SK-N-SH treated with all-trans-retinoic acid at 6 μM for 48 hours (cell line): ENCODE measurements around the gene CPA1.

Experiments
- ATAC-seq: fragments of 200-7000 bp; cut with Tn5 transposase; 3 replicates; pipeline ENCODE4 v1.9.1; 2020; ENCODE audit warnings: mild to moderate bottlenecking, moderate library complexity
- ARNTL ChIP-seq: fragments of 450-650 bp; formaldehyde crosslinking; IDR thresholded peaks from 2 replicates; pipeline ENCODE4 v1.5.0; 2020; ENCODE audit warnings: low read depth, mild to moderate bottlenecking, moderate library complexity, borderline replicate concordance
- BACH2 ChIP-seq: fragments of 250-450 bp; sonication (Bioruptor Pico); IDR thresholded peaks from 2 replicates; pipeline ENCODE4 v1.9.0; 2021; ENCODE audit warnings: mild to moderate bottlenecking, borderline replicate concordance
- CREB5 ChIP-seq: fragments of 250-450 bp; sonication (Bioruptor Pico); IDR thresholded peaks from 2 replicates; pipeline ENCODE4 v1.5.1; 2020; ENCODE audit warnings: low read depth, mild to moderate bottlenecking, moderate library complexity
- CSDC2 ChIP-seq: fragments of 250-450 bp; sonication (Bioruptor Pico); IDR thresholded peaks from 2 replicates; pipeline ENCODE4 v1.5.0; 2020; ENCODE audit warnings: mild to moderate bottlenecking, moderate library complexity
- ESRRG ChIP-seq: fragments of 250-450 bp; sonication (Bioruptor Pico); IDR thresholded peaks from 2 replicates; pipeline ENCODE4 v1.6.1; 2021; ENCODE audit warnings: mild to moderate bottlenecking
- GLIS3 ChIP-seq: fragments of 250-450 bp; sonication (Bioruptor Pico); IDR thresholded peaks from 2 replicates; pipeline ENCODE4 v1.5.0; 2020; ENCODE audit warnings: mild to moderate bottlenecking, moderate library complexity
- ISL1 ChIP-seq: fragments of 250-450 bp; sonication (Bioruptor Pico); IDR thresholded peaks from 2 replicates; pipeline ENCODE4 v2.1.2; 2022; ENCODE audit warnings: mild to moderate bottlenecking, moderate library complexity
- OSR1 ChIP-seq: fragments of 250-450 bp; sonication (Bioruptor Pico); IDR thresholded peaks from 2 replicates; pipeline ENCODE4 v1.8.0; 2022; ENCODE audit warnings: moderate library complexity, mild to moderate bottlenecking, inconsistent platforms
- PATZ1 ChIP-seq: fragments of 250-450 bp; sonication (Bioruptor Pico); IDR thresholded peaks from 2 replicates; pipeline ENCODE4 v1.8.0; 2020; ENCODE audit warnings: mild to moderate bottlenecking, moderate library complexity, borderline replicate concordance
- PPARA ChIP-seq: fragments of 250-450 bp; sonication (Bioruptor Pico); IDR thresholded peaks from 2 replicates; pipeline ENCODE4 v1.5.0; 2020; ENCODE audit warnings: mild to moderate bottlenecking, borderline replicate concordance
- RARB ChIP-seq: fragments of 250-450 bp; sonication (Bioruptor Pico); IDR thresholded peaks from 2 replicates; pipeline ENCODE4 v1.8.0; 2021; ENCODE audit warnings: mild to moderate bottlenecking, moderate library complexity
- SNAI2 ChIP-seq: fragments of 250-450 bp; sonication (Bioruptor Pico); IDR thresholded peaks from 2 replicates; pipeline ENCODE4 v1.5.0; 2020; ENCODE audit warnings: mild to moderate bottlenecking, moderate library complexity
- TCF4 ChIP-seq: fragments of 250-450 bp; sonication (Bioruptor Pico); IDR thresholded peaks from 2 replicates; pipeline ENCODE4 v1.8.0; 2021; ENCODE audit warnings: mild to moderate bottlenecking, moderate library complexity, borderline replicate concordance
- TOX ChIP-seq: fragments of 250-450 bp; sonication (Bioruptor Pico); IDR thresholded peaks from 2 replicates; pipeline ENCODE4 v1.8.0; 2021; ENCODE audit warnings: mild to moderate bottlenecking, moderate library complexity, borderline replicate concordance
- TSHZ2 ChIP-seq: fragments of 250-450 bp; sonication (Bioruptor Pico); IDR thresholded peaks from 2 replicates; pipeline ENCODE4 v1.5.0; 2020; ENCODE audit warnings: mild to moderate bottlenecking, moderate library complexity
- ZC3H10 ChIP-seq: fragments of 250-450 bp; sonication (Bioruptor Pico); IDR thresholded peaks from 2 replicates; pipeline ENCODE4 v1.5.1; 2021; ENCODE audit warnings: mild to moderate bottlenecking, moderate library complexity
- ZFP3 ChIP-seq: fragments of 250-450 bp; sonication (Bioruptor Pico); IDR thresholded peaks from 2 replicates; pipeline ENCODE4 v1.5.0; 2020; ENCODE audit warnings: mild to moderate bottlenecking, moderate library complexity
- ZFP30 ChIP-seq: fragments of 450-650 bp; formaldehyde crosslinking; IDR thresholded peaks from 2 replicates; pipeline ENCODE4 v1.5.0; 2022; ENCODE audit warnings: mild to moderate bottlenecking, moderate library complexity
- ZNF565 ChIP-seq: fragments of 450-650 bp; formaldehyde crosslinking; conservative IDR thresholded peaks from 2 replicates; pipeline ENCODE4 v1.5.0; 2020; ENCODE audit warnings: low read depth, mild to moderate bottlenecking, moderate library complexity
- ZNF70 ChIP-seq: fragments of 450-650 bp; formaldehyde crosslinking; IDR thresholded peaks from 2 replicates; pipeline ENCODE4 v1.5.0; 2020; ENCODE audit warnings: mild to moderate bottlenecking, moderate library complexity
- ZNF8 ChIP-seq: fragments of 450-650 bp; formaldehyde crosslinking; IDR thresholded peaks from 2 replicates; pipeline ENCODE4 v1.5.0; 2020; ENCODE audit warnings: mild to moderate bottlenecking, moderate library complexity
- TF ChIP-seq, protein P1 (sequence below): fragments of 250-450 bp; sonication (Bioruptor Pico); IDR thresholded peaks from 2 replicates; pipeline ENCODE4 v1.5.1; 2021; ENCODE audit warnings: mild to moderate bottlenecking, moderate library complexity
- TF ChIP-seq, protein P2 (sequence below): fragments of 250-450 bp; sonication (Bioruptor Pico); IDR thresholded peaks from 2 replicates; pipeline ENCODE4 v1.8.0; 2021; ENCODE audit warnings: low read depth, mild to moderate bottlenecking, moderate library complexity, borderline replicate concordance

The CPA1 gene

GRCh38 chr7:130383187-130383980, 3.1 kb downstream of the CPA1 start:
- ATAC-seq, result no peak
- no peak for TF ChIP-seq BACH2
- TF ChIP-seq SNAI2 (CRISPR knock-in tag), result no peak
- no peak for TF ChIP-seq ZNF565 (CRISPR knock-in tag)
- TF ChIP-seq PATZ1 (CRISPR knock-in tag), result no peak
- no peak for TF ChIP-seq PPARA (CRISPR knock-in tag)
- no peak for TF ChIP-seq ZNF8
- TF ChIP-seq CREB5 (CRISPR knock-in tag), result no peak
- TF ChIP-seq GLIS3 (CRISPR knock-in tag), result no peak
- TF ChIP-seq RARB (CRISPR knock-in tag), result no peak
- no peak for TF ChIP-seq ISL1 (CRISPR knock-in tag)
- TF ChIP-seq CSDC2 (CRISPR knock-in tag), result no peak
- no peak for TF ChIP-seq ZFP30
- TF ChIP-seq ZFP3, result no peak
- no peak for TF ChIP-seq ZC3H10 (CRISPR knock-in tag)
- TF ChIP-seq ZNF70 (CRISPR knock-in tag), result no peak
- TF ChIP-seq ESRRG (CRISPR knock-in tag), result no peak
- no peak for TF ChIP-seq ARNTL (CRISPR knock-in tag)
- TF ChIP-seq TOX (CRISPR knock-in tag), result no peak
- no peak for TF ChIP-seq OSR1

DNA sequence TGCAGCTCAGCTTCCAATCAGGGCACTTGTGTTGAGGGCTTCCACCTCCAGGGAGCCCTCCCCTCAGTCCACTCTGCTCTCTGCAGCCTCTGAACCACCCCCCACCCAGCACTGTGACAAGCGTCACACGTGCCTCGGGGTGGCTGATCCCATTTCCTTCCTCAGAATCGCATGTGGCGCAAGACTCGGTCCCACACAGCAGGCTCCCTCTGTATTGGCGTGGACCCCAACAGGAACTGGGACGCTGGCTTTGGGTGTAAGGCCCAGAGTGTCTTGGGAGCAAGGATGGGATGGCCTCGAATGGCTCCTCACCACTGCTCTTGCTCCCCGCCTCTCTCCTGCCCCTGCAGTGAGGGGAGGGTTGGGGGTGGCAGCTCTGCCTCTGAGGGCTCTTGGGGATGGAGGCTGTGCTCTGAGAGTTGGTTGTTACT, 4.1 kb downstream of the CPA1 start:
- TF ChIP-seq, protein P1, sequence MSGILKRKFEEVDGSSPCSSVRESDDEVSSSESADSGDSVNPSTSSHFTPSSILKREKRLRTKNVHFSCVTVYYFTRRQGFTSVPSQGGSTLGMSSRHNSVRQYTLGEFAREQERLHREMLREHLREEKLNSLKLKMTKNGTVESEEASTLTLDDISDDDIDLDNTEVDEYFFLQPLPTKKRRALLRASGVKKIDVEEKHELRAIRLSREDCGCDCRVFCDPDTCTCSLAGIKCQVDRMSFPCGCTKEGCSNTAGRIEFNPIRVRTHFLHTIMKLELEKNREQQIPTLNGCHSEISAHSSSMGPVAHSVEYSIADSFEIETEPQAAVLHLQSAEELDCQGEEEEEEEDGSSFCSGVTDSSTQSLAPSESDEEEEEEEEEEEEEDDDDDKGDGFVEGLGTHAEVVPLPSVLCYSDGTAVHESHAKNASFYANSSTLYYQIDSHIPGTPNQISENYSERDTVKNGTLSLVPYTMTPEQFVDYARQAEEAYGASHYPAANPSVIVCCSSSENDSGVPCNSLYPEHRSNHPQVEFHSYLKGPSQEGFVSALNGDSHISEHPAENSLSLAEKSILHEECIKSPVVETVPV (CRISPR knock-in tag), result no peak
- TF ChIP-seq CSDC2 (CRISPR knock-in tag), result no peak
- no peak for TF ChIP-seq RARB (CRISPR knock-in tag)
- no peak for TF ChIP-seq PATZ1 (CRISPR knock-in tag)
- TF ChIP-seq TCF4, result no peak
- no peak for TF ChIP-seq ZNF70 (CRISPR knock-in tag)
- no peak for TF ChIP-seq OSR1
- TF ChIP-seq TOX (CRISPR knock-in tag), result no peak
- TF ChIP-seq ZC3H10 (CRISPR knock-in tag), result no peak
- no peak for TF ChIP-seq CREB5 (CRISPR knock-in tag)
- TF ChIP-seq SNAI2 (CRISPR knock-in tag), result no peak
- TF ChIP-seq PPARA (CRISPR knock-in tag), result no peak
- TF ChIP-seq ZFP3, result no peak
- TF ChIP-seq ZNF8, result no peak
- no peak for TF ChIP-seq ESRRG (CRISPR knock-in tag)
- no peak for TF ChIP-seq ZFP30
- TF ChIP-seq, protein P2, sequence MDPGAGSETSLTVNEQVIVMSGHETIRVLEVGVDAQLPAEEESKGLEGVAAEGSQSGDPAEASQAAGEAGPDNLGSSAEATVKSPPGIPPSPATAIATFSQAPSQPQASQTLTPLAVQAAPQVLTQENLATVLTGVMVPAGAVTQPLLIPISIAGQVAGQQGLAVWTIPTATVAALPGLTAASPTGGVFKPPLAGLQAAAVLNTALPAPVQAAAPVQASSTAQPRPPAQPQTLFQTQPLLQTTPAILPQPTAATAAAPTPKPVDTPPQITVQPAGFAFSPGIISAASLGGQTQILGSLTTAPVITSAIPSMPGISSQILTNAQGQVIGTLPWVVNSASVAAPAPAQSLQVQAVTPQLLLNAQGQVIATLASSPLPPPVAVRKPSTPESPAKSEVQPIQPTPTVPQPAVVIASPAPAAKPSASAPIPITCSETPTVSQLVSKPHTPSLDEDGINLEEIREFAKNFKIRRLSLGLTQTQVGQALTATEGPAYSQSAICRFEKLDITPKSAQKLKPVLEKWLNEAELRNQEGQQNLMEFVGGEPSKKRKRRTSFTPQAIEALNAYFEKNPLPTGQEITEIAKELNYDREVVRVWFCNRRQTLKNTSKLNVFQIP (CRISPR knock-in tag), result no peak
- no peak for TF ChIP-seq GLIS3 (CRISPR knock-in tag)
- TF ChIP-seq TSHZ2 (CRISPR knock-in tag), result no peak
- ATAC-seq, result no peak
